ENCODE data around the gene HBEGF. TPM values are rescaled to one million over a fixed set of nuclear protein-coding genes. Genes with fewer than 3 reads are reported as not detected.

HBEGF gene
- total RNA-seq, 1 donor from 2014 or later = 28.5 TPM

GRCh38 chr5:140324041-140324600 lies 22.3 kb downstream of the HBEGF start:
- Mint-ChIP-seq H3K27ac (no peak overlapping the region), H3K27me3 (ENCODE audit: insufficient read depth) (peaks cover 5% of the 10 kb centered on the region), H3K36me3 (ENCODE audit: low read depth) (no peaks in the 10 kb centered on the region), H3K4me3 (no peak overlapping the region), H3K4me1 (ENCODE audit: low read depth) (peaks cover 19% of the 10 kb centered on the region), H3K9me3 (no peaks in the 10 kb centered on the region)
- no peak for DNase-seq (ENCODE audit: low spot score)
- intact Hi-C loops (cut with micrococcal nuclease) = no loop called here

- intact Hi-C loops (cut with micrococcal nuclease) = no loop called here
- Mint-ChIP-seq H3K36me3 (ENCODE audit: low read depth) (no peaks in the 10 kb centered on the region), H3K27me3 (ENCODE audit: insufficient read depth) (peaks cover 5% of the 10 kb centered on the region), H3K4me1 (ENCODE audit: low read depth) (peaks cover 19% of the 10 kb centered on the region), H3K9me3 (no peaks in the 10 kb centered on the region), H3K27ac (no peak overlapping the region), H3K4me3 (no peak overlapping the region)
- no peak for DNase-seq (ENCODE audit: low spot score)
Measured at GRCh38 chr5:140322751-140323731, 23.4 kb downstream of the HBEGF start.

- Mint-ChIP-seq H3K4me3 (no peak overlapping the region), H3K36me3 (ENCODE audit: low read depth) (no peaks in the 10 kb centered on the region), H3K9me3 (no peaks in the 10 kb centered on the region), H3K27ac (no peak overlapping the region), H3K4me1 (ENCODE audit: low read depth) (peaks cover 19% of the 10 kb centered on the region), H3K27me3 (ENCODE audit: insufficient read depth) (peaks cover 2% of the 10 kb centered on the region)
- intact Hi-C loops (cut with micrococcal nuclease) = no loop called here
- DNase-seq (ENCODE audit: low spot score) = no peak
Measured at GRCh38 chr5:140321796-140322195, 24.6 kb downstream of the HBEGF start.

- H3K27me3 Mint-ChIP-seq (ENCODE audit: insufficient read depth) = peaks cover 1% of the 10 kb centered on the region
- H3K27ac Mint-ChIP-seq = peak overlapping the region; percentile 12
- no peak overlapping the region for H3K4me3 Mint-ChIP-seq
- no peaks in the 10 kb centered on the region for H3K36me3 Mint-ChIP-seq (ENCODE audit: low read depth)
- intact Hi-C loops (cut with micrococcal nuclease) = no loop called here
- H3K4me1 Mint-ChIP-seq (ENCODE audit: low read depth) = peaks cover 9% of the 10 kb centered on the region
- DNase-seq (ENCODE audit: low spot score) = no peak
- H3K9me3 Mint-ChIP-seq = no peaks in the 10 kb centered on the region
Measured at GRCh38 chr5:140319833-140320232, 26.6 kb downstream of the HBEGF start.

GRCh38 chr5:140318792-140319191 lies 27.6 kb downstream of the HBEGF start:
- no peak overlapping the region for H3K4me3 Mint-ChIP-seq
- intact Hi-C loops (cut with micrococcal nuclease) = no loop called here
- no peaks in the 10 kb centered on the region for H3K4me1 Mint-ChIP-seq (ENCODE audit: low read depth)
- no peaks in the 10 kb centered on the region for H3K27me3 Mint-ChIP-seq (ENCODE audit: insufficient read depth)
- no peaks in the 10 kb centered on the region for H3K36me3 Mint-ChIP-seq (ENCODE audit: low read depth)
- no peak for DNase-seq (ENCODE audit: low spot score)
- no peaks in the 10 kb centered on the region for H3K9me3 Mint-ChIP-seq
- H3K27ac Mint-ChIP-seq = no peak overlapping the region

GRCh38 chr5:140317859-140318258 lies 28.5 kb downstream of the HBEGF start:
- intact Hi-C loops (cut with micrococcal nuclease) = no loop called here
- Mint-ChIP-seq H3K36me3 (ENCODE audit: low read depth) (no peaks in the 10 kb centered on the region), H3K27ac (no peak overlapping the region)

GRCh38 chr5:140312791-140313189 lies 33.6 kb downstream of the HBEGF start:
- no peak overlapping the region for H3K4me3 Mint-ChIP-seq
- H3K27ac Mint-ChIP-seq = no peak overlapping the region
- no peaks in the 10 kb centered on the region for H3K36me3 Mint-ChIP-seq (ENCODE audit: low read depth)
- DNase-seq (ENCODE audit: low spot score) = no peak
- H3K27me3 Mint-ChIP-seq (ENCODE audit: insufficient read depth) = peaks cover 3% of the 10 kb centered on the region
- H3K4me1 Mint-ChIP-seq (ENCODE audit: low read depth) = peaks cover 16% of the 10 kb centered on the region
- no peaks in the 10 kb centered on the region for H3K9me3 Mint-ChIP-seq
- intact Hi-C loops (cut with micrococcal nuclease) = no loop called here

More at GRCh38 chr5:140317859-140318258, 28.5 kb downstream of the HBEGF start:
- H3K27me3 Mint-ChIP-seq (ENCODE audit: insufficient read depth) = no peaks in the 10 kb centered on the region
- H3K4me1 Mint-ChIP-seq (ENCODE audit: low read depth) = peaks cover 2% of the 10 kb centered on the region
- no peaks in the 10 kb centered on the region for H3K9me3 Mint-ChIP-seq
- no peak for DNase-seq (ENCODE audit: low spot score)
- no peak overlapping the region for H3K4me3 Mint-ChIP-seq

GRCh38 chr5:140312067-140312790 lies 34.2 kb downstream of the HBEGF start:
- Mint-ChIP-seq H3K27me3 (ENCODE audit: insufficient read depth) (peaks cover 3% of the 10 kb centered on the region), H3K9me3 (no peaks in the 10 kb centered on the region), H3K4me3 (no peak overlapping the region), H3K27ac (peak overlapping the region; percentile 42), H3K36me3 (ENCODE audit: low read depth) (no peaks in the 10 kb centered on the region), H3K4me1 (ENCODE audit: low read depth) (peaks cover 16% of the 10 kb centered on the region)
- intact Hi-C loops (cut with micrococcal nuclease) = no loop called here
- no peak for DNase-seq (ENCODE audit: low spot score)

GRCh38 chr5:140311011-140311467 lies 35.4 kb downstream of the HBEGF start:
- Mint-ChIP-seq H3K27ac (no peak overlapping the region), H3K9me3 (no peaks in the 10 kb centered on the region), H3K4me1 (ENCODE audit: low read depth) (peaks cover 16% of the 10 kb centered on the region), H3K4me3 (no peak overlapping the region), H3K36me3 (ENCODE audit: low read depth) (no peaks in the 10 kb centered on the region), H3K27me3 (ENCODE audit: insufficient read depth) (peaks cover 3% of the 10 kb centered on the region)
- no peak for DNase-seq (ENCODE audit: low spot score)
- intact Hi-C loops (cut with micrococcal nuclease) = no loop called here

- no peak overlapping the region for H3K27ac Mint-ChIP-seq
- H3K27me3 Mint-ChIP-seq (ENCODE audit: insufficient read depth) = peaks cover 3% of the 10 kb centered on the region
- DNase-seq (ENCODE audit: low spot score) = no peak
- no peaks in the 10 kb centered on the region for H3K9me3 Mint-ChIP-seq
- H3K36me3 Mint-ChIP-seq (ENCODE audit: low read depth) = no peaks in the 10 kb centered on the region
- peaks cover 16% of the 10 kb centered on the region for H3K4me1 Mint-ChIP-seq (ENCODE audit: low read depth)
- intact Hi-C loops (cut with micrococcal nuclease) = no loop called here
- no peak overlapping the region for H3K4me3 Mint-ChIP-seq
Measured at GRCh38 chr5:140310434-140310833, 36.0 kb downstream of the HBEGF start.

- Mint-ChIP-seq H3K36me3 (ENCODE audit: low read depth) (no peaks in the 10 kb centered on the region), H3K9me3 (no peaks in the 10 kb centered on the region), H3K27ac (no peak overlapping the region), H3K4me3 (no peak overlapping the region), H3K4me1 (ENCODE audit: low read depth) (peaks cover 16% of the 10 kb centered on the region), H3K27me3 (ENCODE audit: insufficient read depth) (peaks cover 3% of the 10 kb centered on the region)
- intact Hi-C loops (cut with micrococcal nuclease) = no loop called here
- no peak for DNase-seq (ENCODE audit: low spot score)
Measured at GRCh38 chr5:140309706-140310249, 36.6 kb downstream of the HBEGF start.

- intact Hi-C loops (cut with micrococcal nuclease) = no loop called here
- Mint-ChIP-seq H3K4me3 (no peak overlapping the region), H3K4me1 (ENCODE audit: low read depth) (peaks cover 28% of the 10 kb centered on the region), H3K27ac (no peak overlapping the region), H3K27me3 (ENCODE audit: insufficient read depth) (no peaks in the 10 kb centered on the region), H3K36me3 (ENCODE audit: low read depth) (peaks cover 2% of the 10 kb centered on the region), H3K9me3 (no peaks in the 10 kb centered on the region)
- no peak for DNase-seq (ENCODE audit: low spot score)
Measured at GRCh38 chr5:140305471-140305870, 40.9 kb downstream of the HBEGF start.

Measured in activated T-helper 1 cell treated with anti-CD3 and anti-CD28 coated beads, Interleukin-12 subunit alpha, Interleukin-12 subunit beta, Interleukin-2, Interleukin-4 antibody, amounts not matched to agents 30 ng/mL and 10 ng/mL and 1 ng/mL, durations not matched to agents 14 hours and 24 hours and 36 hours (primary cell).